Lung (tissue), 12 donors: ENCODE measurements around the gene KLHL7. TPM values are rescaled to one million over a fixed set of nuclear protein-coding genes. Genes with fewer than 3 reads are reported as not detected.
"Not testable (repeated sequence)": the region's sequence is repeated elsewhere in the genome, so short reads cannot be mapped to it uniquely, and the experiment has no call there.

Experiments
- ATAC-seq: fragments of 200-7000 bp; cut with Tn5 transposase; one replicate; pipeline ENCODE4 v1.9.1; 2020; ENCODE audit warnings: moderate number of reproducible peaks; ENCODE audit not compliant: insufficient read depth, low FRiP score
- DNase-seq, 3 donors: peaks; one replicate each; pipeline ENCODE4 v3.0.0-alpha.2; 2013 to 2017
- H3K27ac ChIP-seq, 2 donors: one replicate each; pipeline ENCODE4 v1.5.1; 2013; ENCODE audit warnings: mild to moderate bottlenecking in 2 of 2, moderate library complexity in 2 of 2, control low read depth in 1 of 2, inconsistent platforms in 1 of 2, low read depth in 1 of 2, low read length in 1 of 2
- H3K27me3 ChIP-seq, 3 donors: one replicate each; pipeline ENCODE4 v1.5.1; 2013; ENCODE audit warnings: low read length in 2 of 3; ENCODE audit not compliant: control insufficient read depth in 3 of 3, insufficient read depth in 3 of 3
- H3K36me3 ChIP-seq, 4 donors: one replicate each; pipeline ENCODE4 v1.5.1; 2013; ENCODE audit warnings: low read length in 4 of 4, mild to moderate bottlenecking in 1 of 4, moderate library complexity in 1 of 4; ENCODE audit not compliant: control insufficient read depth in 4 of 4, insufficient read depth in 4 of 4
- H3K4me1 ChIP-seq, 5 donors: one replicate each; pipeline ENCODE4 v1.5.1; 2013; ENCODE audit warnings: low read length in 5 of 5, mild to moderate bottlenecking in 2 of 5, moderate library complexity in 1 of 5; ENCODE audit not compliant: control insufficient read depth in 5 of 5, insufficient read depth in 5 of 5
- H3K4me3 ChIP-seq: one replicate; pipeline ENCODE4 v1.5.1; 2013; ENCODE audit warnings: mild to moderate bottlenecking, control low read depth, moderate library complexity
- H3K9ac ChIP-seq, 2 donors: one replicate each; pipeline ENCODE4 v1.5.1; 2013; ENCODE audit warnings: low read length in 2 of 2, control low read depth in 1 of 2; ENCODE audit not compliant: insufficient read depth in 1 of 2
- H3K9me3 ChIP-seq, 4 donors: one replicate each; pipeline ENCODE4 v1.5.1; 2013; ENCODE audit warnings: low read length in 3 of 4, mild to moderate bottlenecking in 1 of 4, moderate library complexity in 1 of 4; ENCODE audit not compliant: control insufficient read depth in 4 of 4, insufficient read depth in 3 of 4
- WGBS, 2 donors: extraction: QIAGEN DNeasy Blood & Tissue Kit; methylation state at CpG; one replicate each; pipeline ENCODE4 v1.1.7; 2013; 5-methylcytosine and 5-hydroxymethylcytosine counted together
- polyA plus RNA-seq, 2 donors: library from polyadenylated mRNA; stranded (reverse); fragments of 200-250 nt; gene quantifications; one replicate each; pipeline ENCODE4 v1.2.1, GENCODE V29; 2013
- total RNA-seq, 2 donors: library from RNA; depleted of rRNA in 1 of 2; stranded (reverse); fragments of >200 nt in 1 of 2; gene quantifications; one replicate each; pipeline ENCODE4 v1.2.1, GENCODE V29; 2014 to 2021
- TF ChIP-seq, protein P1 (sequence below): IDR thresholded peaks from 2 replicates; pipeline ENCODE4 v1.5.1; 2012; ENCODE audit warnings: mild to moderate bottlenecking; ENCODE audit errors: control extremely low read depth, extremely low read depth
- donor health status: control.
- donor health status: control.
- donor health status: Bipolar disorder and iron deficiency.
- donor health status: healthy.
- donor health status: DM: yes; HTN: yes; CAD: no.

The KLHL7 gene
- total and polyA plus RNA-seq, 4 donors: 11.5 to 38.1 (median 17.6) TPM

DNA sequence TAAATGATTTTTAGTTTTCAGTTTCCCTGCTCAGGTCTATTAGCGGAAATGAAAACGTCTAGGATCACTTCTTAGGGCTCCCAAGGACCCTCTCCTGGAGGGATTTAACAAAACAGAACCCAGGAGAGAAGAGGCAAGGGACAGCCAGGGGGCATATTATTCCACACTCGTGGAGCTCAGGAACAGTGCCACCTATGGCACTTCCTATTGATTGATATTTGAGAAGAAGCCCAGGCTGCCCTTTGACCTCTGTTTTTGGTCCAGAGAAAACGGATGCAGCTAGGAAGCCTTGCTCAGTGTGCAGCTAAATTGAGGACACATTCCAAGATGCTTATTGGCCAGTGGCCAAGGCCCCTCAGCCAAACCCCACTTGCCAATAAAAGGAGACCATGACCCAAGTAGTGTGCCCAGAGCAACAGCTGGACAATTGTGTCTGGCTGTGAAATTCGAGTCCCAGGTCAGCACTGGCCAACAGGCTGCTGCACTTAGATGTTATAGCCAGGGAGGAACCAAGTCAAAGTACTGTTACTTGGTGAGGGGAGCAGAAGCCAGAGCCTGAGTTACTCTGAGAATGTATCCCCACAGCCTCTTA is 117.0 kb downstream of the KLHL7 start:
- TF ChIP-seq, protein P1, sequence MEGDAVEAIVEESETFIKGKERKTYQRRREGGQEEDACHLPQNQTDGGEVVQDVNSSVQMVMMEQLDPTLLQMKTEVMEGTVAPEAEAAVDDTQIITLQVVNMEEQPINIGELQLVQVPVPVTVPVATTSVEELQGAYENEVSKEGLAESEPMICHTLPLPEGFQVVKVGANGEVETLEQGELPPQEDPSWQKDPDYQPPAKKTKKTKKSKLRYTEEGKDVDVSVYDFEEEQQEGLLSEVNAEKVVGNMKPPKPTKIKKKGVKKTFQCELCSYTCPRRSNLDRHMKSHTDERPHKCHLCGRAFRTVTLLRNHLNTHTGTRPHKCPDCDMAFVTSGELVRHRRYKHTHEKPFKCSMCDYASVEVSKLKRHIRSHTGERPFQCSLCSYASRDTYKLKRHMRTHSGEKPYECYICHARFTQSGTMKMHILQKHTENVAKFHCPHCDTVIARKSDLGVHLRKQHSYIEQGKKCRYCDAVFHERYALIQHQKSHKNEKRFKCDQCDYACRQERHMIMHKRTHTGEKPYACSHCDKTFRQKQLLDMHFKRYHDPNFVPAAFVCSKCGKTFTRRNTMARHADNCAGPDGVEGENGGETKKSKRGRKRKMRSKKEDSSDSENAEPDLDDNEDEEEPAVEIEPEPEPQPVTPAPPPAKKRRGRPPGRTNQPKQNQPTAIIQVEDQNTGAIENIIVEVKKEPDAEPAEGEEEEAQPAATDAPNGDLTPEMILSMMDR: no peak
- Histone ChIP-seq H3K36me3 (no peaks in the 10 kb centered on the region), H3K27ac (no peak overlapping the region), H3K9ac (no peak overlapping the region), H3K27me3 (no peaks in the 10 kb centered on the region), H3K4me1 (peaks cover 0 to 9% (median 0%) of the 10 kb centered on the region in 5 donors), H3K9me3 (peaks cover 0 to 1% (median 0%) of the 10 kb centered on the region in 4 donors), H3K4me3 (no peak overlapping the region)
- peak; percentile 69 to 79 (median 79) for DNase-seq
- ATAC-seq: no peak
- WGBS, 2 donors: 49 to 67% methylated on average over 5 of the region's 5 CpGs

DNA sequence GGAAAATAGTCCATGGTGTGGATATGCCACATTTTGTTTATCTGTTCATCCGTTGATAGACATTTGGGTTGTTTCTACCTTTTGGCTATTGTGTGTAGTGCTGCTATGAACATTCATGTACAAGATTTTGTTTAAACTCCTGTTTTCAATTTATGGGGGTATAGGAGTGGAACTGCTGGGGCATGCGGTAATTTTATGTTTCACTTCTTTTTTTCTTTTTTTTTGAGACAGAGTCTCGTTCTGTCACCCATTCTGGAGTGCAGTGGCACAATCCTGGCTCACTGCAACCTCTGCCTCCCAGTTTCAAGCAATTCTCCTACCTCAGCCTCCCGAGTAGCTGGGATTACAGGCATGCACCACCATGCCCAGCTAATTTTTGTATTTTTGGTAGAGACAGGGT is 118.8 kb downstream of the KLHL7 start:
- not testable (repeated sequence) for H3K9ac ChIP-seq, H3K4me3 ChIP-seq, ATAC-seq, H3K27me3 ChIP-seq, H3K27ac ChIP-seq, H3K9me3 ChIP-seq, H3K36me3 ChIP-seq, DNase-seq, H3K4me1 ChIP-seq
- WGBS, 2 donors: 82 to 85% methylated on average over 4 of the region's 4 CpGs

DNA sequence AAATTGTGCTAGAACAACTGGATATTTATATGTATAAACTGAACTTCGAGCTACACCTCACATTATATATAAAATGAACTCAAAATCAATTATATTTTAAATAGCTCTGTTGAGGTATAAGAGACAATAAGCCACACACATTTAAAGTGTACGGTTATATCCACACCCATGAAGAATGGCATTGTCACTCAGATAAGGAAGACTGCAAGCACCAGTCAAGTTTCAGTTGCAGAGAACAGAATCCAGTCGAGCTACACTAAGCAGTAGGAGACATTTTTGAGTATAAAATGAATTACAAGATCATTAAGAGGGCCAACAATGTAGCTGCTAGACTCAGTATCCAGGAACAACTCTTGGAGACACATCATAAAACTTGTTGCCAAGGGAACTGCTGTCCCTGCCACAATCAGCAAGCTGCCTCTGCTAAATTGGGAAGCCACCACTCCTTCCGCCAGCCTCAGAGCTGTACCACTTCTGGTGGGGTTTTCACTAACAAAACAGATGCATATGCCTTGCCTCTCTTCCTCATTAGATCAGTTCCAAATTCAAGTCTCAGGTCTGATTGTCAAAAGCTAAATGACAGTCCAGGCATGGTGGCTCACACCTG is 121.4 kb downstream of the KLHL7 start:
- ATAC-seq: no peak

More for the DNA sequence above, 121.4 kb downstream of the KLHL7 start:
- Histone ChIP-seq H3K27ac (no peak overlapping the region), H3K27me3 (no peaks in the 10 kb centered on the region), H3K36me3 (no peaks in the 10 kb centered on the region), H3K4me3 (no peak overlapping the region), H3K9ac (no peak overlapping the region), H3K9me3 (peaks cover 0 to 3% (median 0%) of the 10 kb centered on the region in 4 donors), H3K4me1 (peaks cover 0 to 9% (median 0%) of the 10 kb centered on the region in 5 donors)
- peak in 1 of 3 donors; percentile 16 for DNase-seq
- TF ChIP-seq, protein P1: no peak
- 82 to 87% methylated on average over 4 of the region's 4 CpGs for WGBS, 2 donors

Other genes with a start within 250 kb of the KLHL7 start
- gene HYCC1, start 91.7 kb upstream of the KLHL7 start, total RNA-seq: 10 to 100 TPM; 54.4 to 62.5 TPM
- gene HYCC1, start 91.7 kb upstream of the KLHL7 start, polyA plus RNA-seq: 10 to 100 TPM in 1 of 2 donors, 1 to 10 TPM in 1; 7.3 to 16.0 TPM
- 10 to 100 TPM; 22.8 to 45.3 TPM for gene NUP42, start 76.3 kb downstream of the KLHL7 start, total RNA-seq
- 10 to 100 TPM; 20.2 to 23.2 TPM for gene NUP42, start 76.3 kb downstream of the KLHL7 start, polyA plus RNA-seq
- 100 to 1,000 TPM in 1 of 2 donors, 10 to 100 TPM in 1; 58.5 to 127 TPM for gene GPNMB, start 141.0 kb downstream of the KLHL7 start, total RNA-seq
- 10 to 100 TPM; 47.7 to 96.6 TPM for gene GPNMB, start 141.0 kb downstream of the KLHL7 start, polyA plus RNA-seq
- gene MALSU1, start 193.6 kb downstream of the KLHL7 start, total RNA-seq: 10 to 100 TPM; 49.0 to 51.7 TPM
- 10 to 100 TPM; 26.8 to 41.1 TPM for gene MALSU1, start 193.6 kb downstream of the KLHL7 start, polyA plus RNA-seq